Fibroblast of gingiva (primary cell): ENCODE measurements around the gene SLC43A2.
"Not testable (repeated sequence)": the region's sequence is repeated elsewhere in the genome, so short reads cannot be mapped to it uniquely, and the experiment has no call there.

Experiments used
- DNase-seq: peaks from one replicate; pipeline ENCODE4 v3.0.0-alpha.2; 2011; ENCODE audit warnings: low read depth

Gene SLC43A2

GRCh38 chr17:1590029-1590746, 38.4 kb downstream of the SLC43A2 start:
- peak; percentile 73 for DNase-seq

- peak; percentile 63 for DNase-seq
Observed at GRCh38 chr17:1588821-1589585, 39.6 kb downstream of the SLC43A2 start.

DNA sequence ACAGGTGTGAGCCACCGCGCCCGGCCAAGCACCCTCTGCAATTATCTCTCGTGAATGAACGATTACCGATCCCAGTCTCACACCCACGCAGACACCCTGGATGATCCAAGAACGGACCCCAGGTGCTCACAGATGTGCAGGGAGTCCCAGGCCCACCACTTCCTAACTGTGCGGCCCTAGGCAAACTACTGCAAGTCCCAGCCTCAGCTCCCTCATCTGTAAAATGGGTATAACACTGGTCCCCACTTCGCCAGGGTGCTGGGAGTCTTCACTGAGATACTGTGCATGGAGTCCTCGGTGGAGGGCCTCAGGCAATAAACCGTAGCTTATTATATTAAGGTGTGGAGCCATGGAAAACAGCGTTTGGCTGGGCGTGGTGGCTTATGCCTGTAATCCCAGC, 44.5 kb downstream of the SLC43A2 start:
- no peak for DNase-seq

- DNase-seq = no peak
Observed at GRCh38 chr17:1583556-1583955, 45.1 kb downstream of the SLC43A2 start.

GRCh38 chr17:1582374-1582773, 46.3 kb downstream of the SLC43A2 start:
- DNase-seq = no peak

DNA sequence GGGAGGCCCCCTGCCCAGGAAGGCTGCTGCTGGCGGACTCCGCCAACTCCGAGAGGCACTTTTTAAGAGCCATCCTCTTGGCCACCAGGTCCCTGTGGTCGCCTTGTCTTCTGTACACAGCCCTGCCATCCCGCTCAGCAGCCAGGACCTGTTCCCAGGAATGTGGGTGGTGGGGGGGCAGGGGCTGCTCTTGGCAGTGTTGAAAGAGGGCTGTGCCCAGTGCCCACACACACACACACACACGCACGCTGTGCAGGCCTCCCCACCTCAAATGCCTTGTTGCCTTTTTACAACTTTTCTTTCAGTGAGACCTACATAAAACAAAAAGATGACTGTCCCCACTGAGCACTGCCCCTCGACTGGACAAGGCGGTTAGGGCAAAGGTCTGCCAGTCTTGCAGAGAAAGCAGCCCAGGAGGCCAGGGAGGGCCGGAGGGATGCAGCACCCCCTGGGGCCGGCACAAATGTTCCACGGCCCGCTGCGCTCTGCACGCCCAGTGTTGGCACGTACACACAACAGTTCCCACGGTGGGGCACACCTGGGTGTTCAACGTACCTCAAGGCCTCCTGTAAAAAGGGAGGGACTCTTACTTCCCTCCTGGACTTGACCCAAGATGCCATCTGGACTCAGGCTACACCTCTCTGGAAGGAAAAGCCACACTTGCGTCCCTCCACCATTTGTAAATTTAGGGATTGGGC, 47.5 kb downstream of the SLC43A2 start:
- DNase-seq = no peak

GRCh38 chr17:1578029-1578428, 50.6 kb downstream of the SLC43A2 start:
- no peak for DNase-seq

GRCh38 chr17:1577583-1578013, 51.0 kb downstream of the SLC43A2 start:
- no peak for DNase-seq

GRCh38 chr17:1577182-1577581, 51.5 kb downstream of the SLC43A2 start:
- peak; percentile 99 for DNase-seq

DNA sequence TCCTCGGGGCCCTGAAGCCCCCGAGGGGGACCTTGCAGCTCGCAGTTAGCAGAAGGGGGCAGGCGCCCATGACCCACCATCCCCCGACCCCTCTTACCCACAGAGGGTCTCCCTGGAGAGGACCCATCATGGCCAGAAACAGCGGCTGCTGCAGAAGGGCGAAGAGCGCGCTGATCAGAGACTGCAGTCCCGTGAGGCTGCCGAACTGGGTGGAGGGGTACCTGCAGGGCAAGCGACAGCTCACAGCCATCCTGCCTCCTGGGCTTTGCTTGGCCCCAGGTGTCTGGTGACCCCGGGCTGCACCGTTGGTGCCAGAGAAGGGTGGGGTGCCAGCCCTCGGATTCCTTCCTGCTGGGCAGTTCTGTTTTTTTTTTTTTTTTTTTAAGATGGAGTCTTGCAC, 52.1 kb downstream of the SLC43A2 start:
- DNase-seq = no peak

DNA sequence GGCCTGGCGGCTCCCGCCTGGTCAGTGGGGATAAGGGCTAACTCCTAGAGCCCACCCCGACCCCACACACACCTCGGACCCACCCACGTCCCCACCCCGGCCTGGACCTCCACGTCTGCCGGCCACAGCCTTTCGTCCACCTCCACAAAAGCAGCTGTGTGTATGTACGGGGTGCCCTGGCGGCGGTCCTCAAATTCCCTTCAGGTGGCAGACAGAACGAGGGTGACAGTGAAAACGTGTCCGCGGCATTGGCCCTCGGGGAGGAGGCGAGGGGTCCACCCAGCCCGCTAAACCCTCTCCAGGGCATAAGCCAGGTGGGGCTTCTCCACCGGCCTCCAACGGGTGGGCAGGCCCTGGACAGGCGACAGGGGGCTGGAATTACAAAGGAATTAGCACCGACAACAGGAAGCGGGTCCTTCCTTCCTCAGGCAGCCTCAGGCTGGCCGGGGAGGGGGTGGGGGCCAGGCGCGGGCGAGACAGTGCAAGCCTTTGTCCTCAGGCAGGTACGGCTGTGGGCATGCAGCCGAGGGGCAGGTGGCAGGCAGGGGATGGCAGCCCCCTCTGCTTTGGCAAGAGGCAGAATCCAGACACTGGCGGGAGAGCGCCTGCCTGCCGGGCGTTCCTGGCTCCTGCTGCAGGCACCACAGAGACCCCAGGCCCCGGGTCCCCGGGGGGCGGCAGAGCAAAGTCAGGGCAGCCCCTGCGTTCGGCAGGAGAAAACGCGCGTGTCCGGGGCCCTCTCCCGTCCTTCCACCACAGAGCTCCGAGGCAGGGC, 53.8 kb downstream of the SLC43A2 start:
- no peak for DNase-seq

DNA sequence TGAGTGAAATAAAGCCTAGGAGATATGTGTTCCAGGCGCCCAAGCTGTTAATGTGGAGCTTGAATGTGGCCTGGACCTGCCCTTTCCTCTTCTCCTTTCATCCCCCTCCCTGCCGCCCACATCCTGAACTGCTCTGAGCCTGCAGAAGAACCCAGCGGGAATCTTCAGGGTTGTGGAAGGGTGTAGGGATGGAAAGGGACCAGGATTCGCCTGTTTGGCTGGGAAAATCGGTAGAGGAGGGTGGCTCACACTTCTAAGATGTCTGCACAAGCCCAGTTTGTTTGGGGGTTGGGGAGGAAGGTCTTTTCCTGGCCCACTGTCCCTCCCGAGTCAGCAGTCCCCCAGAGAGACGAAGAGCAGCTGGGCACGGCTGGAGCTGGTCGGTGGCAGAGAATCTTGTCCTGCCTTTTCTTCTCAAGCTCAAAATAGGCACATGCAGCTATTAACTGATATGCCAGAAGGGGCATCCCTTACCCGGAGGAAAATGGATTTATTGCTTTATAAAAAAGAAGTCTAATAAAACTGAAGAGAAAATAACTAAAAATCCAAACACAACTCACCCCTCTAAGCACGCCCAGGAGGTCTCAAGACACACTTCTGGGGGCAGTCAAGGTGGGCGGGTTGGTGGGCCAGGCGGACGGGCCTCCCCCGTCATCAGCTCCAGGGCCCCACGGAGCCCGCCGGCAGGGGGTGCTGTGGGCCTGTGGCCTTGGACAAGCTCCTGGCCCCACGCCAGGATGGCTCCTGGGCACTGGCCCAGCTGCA, 54.5 kb downstream of the SLC43A2 start:
- peak; percentile 56 for DNase-seq

- not testable (repeated sequence) for DNase-seq
Observed at GRCh38 chr17:1572646-1573045, 56.0 kb downstream of the SLC43A2 start.

DNA sequence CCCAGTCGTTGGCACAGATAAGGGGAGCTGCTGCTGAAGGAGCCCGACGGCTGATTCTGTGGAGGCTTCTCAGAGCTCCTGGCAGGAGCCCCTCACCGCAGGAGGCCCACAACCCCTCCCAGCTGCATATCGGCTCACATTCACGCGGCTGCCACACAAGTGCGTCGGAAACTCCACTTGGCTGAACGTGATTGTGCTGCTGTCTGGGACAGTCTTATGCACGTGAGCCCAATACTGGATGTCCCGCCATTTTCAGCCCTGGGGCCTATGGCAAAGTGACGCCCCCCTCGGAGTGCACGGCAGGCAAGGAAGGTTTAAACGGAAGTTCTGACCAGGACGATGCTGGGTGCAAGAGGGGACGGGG, 57.3 kb downstream of the SLC43A2 start:
- no peak for DNase-seq

DNA sequence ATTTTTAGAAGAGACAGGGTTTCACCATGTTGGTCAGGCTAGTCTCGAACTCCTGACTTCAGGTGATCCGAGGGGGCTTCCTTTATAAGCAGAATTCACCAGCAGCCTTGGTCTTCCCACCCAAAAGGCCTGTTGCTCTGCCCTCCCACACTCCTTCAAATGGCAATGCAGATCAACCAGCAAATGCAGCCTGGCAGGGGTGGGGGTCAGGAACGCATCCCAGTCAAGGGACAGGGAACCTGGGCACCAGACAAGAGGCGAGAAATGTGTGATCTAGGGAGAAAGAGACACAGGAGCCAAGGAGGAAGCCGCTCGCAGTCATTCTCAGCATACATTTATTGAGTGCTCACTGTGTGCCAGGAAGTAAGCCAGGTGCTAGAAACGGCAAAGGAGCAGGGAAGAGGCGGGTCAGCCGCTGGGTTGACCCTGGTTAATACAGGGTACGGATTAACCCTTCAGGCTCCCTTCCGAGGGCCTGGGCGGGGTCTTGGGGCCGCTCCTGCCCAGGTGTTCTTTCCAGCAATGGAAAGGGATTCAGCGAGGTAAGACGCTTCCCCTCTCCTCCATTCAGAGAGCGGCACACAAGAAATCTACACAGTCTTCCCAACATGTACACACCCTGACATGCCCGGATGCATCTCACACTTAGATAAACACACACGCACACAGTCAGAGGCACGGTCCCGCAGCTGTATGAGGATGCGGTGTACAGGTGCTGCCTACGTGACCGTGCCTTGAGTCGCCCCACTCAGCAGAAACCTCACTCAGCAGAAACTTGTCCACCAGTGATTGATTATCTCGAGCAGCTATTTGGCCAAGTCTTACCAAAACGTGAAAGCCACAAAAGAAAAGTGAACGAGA, 59.5 kb downstream of the SLC43A2 start:
- no peak for DNase-seq

DNA sequence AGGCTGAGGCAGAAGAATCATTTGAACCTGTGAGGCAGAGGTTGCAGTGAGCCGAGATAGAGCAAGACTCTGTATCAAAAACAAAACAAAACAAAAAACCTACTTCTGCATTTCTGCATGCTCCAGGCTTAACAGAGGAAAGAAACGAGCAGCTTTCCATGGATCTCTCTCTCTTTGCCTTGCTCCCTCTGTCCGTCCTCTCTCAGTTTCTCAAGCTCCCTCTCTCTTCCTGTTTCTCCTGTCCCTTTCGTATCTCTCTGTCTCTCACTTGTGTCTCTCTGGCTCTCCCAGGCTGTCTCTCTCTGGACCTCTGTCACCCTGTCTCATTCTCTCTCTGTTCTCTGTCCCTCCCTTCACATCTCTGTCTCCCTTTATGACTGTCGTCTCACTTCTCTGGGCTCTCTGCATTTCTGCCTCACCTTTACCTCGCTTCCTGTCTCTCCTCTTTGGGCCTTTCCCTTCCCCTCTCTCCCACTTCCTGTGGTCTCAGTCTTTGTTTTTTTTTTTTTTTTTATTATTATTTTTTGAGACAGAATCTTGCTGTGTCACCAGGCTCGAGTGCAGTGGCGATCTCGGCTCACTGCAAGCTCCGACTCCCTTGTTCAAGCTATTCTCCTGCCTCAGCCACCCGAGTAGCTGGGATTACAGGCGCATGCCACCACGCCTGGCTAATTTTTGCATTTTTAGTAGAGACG, 62.0 kb downstream of the SLC43A2 start:
- no peak for DNase-seq

DNA sequence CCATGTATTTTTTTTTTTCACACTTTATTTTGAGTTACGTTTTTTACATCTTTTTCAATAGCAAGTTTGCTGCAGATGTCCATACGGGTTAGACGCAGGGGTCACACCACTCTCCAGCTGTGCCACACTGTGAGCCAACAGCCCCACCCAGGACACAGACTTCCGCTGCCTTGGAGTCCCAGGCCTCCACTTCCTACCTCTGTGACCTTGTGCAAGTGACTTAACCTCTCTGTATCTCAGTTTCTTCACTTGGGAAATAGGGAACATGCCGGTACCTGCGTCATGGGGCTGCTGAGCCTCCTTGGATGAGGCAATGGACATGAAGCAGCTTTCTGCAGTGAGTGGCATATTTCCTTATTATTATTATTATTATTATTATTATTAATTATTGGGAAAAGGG, 62.8 kb downstream of the SLC43A2 start:
- DNase-seq = no peak

DNA sequence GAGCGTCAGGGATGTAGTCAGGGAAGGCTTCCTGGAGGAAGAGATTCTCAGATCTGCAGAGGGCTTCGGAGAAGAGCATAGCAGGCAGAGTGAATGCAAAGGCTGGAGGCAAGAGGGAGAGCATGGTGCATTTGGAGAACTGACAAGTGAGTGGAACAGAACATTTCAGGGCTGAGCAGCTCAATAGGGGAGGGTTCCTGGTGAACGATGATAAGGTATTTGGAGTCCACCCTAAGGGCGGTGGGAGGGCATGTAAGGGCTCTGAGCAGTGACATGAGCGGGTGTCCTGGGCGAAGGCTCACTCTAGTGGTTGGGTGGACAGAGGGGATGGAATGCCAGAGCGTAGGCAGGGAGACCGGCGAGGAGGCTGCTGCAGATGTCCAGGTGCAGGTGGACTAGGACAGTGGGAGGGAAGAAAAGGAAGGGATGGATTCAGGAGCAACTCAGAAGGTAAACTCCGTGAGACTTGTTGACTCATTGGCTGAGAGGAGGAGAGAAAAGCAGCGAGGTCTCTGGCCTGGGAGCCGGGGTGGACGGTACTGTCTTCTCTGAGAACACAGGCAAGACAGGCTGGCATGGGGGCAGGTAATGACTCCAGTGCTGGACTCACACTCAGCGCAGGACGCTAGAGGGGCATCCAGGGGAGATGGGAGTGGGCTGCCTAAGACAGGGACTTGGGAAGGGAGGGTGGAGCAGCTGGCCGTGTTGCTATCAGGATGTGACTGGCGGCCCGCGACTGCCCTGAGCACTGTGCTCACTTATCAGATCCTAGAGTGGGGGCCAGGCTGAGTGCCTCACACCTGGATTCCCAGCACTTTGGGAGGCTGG, 64.6 kb downstream of the SLC43A2 start:
- DNase-seq = no peak

DNA sequence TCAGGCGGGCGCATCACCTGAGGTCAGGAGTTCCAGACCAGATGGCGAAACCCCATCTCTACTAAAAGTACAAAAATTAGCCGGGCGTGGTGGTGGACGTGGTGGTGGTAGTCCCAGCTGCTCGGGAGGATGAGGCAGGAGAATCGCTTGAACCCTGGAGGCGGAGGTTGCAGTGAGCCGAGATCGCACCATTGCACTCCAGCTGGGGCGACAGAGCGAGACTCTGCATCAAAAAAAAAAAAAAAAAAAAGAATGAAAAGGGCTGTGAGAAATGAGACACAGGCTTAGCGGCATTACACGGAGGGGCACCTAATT, 65.2 kb downstream of the SLC43A2 start:
- not testable (repeated sequence) for DNase-seq
